GM10266 (cell line): Measurements from ENCODE around the gene APOBEC3G.

Experiments
- DNase-seq: peaks from one replicate; pipeline ENCODE4 v3.0.0; 2012; ENCODE audit errors: extremely low spot score
- CTCF ChIP-seq: IDR thresholded peaks from 2 replicates; pipeline ENCODE4 v1.5.1; 2012; ENCODE audit warnings: mild to moderate bottlenecking, low read depth; ENCODE audit not compliant: control insufficient read depth, insufficient read depth; ENCODE audit errors: missing control alignments

APOBEC3G gene

GRCh38 chr22:39117585-39118191 lies 40.6 kb downstream of the APOBEC3G start:
- peak; percentile 75 for DNase-seq
- TF ChIP-seq CTCF = peak; percentile 59

- DNase-seq = no peak
- no peak for TF ChIP-seq CTCF
Measured at GRCh38 chr22:39120983-39121382, 43.9 kb downstream of the APOBEC3G start.

- DNase-seq = no peak
- no peak for TF ChIP-seq CTCF
Measured at GRCh38 chr22:39122772-39123470, 45.8 kb downstream of the APOBEC3G start.

- DNase-seq = peak; percentile 4
Measured at GRCh38 chr22:39123751-39124581, 46.9 kb downstream of the APOBEC3G start.

GRCh38 chr22:39125622-39126021 lies 48.5 kb downstream of the APOBEC3G start:
- no peak for DNase-seq
- no peak for TF ChIP-seq CTCF

More at GRCh38 chr22:39123751-39124581, 46.9 kb downstream of the APOBEC3G start:
- no peak for TF ChIP-seq CTCF

GRCh38 chr22:39128508-39128907 lies 51.4 kb downstream of the APOBEC3G start:
- DNase-seq = peak; percentile 6
- TF ChIP-seq CTCF = no peak

GRCh38 chr22:39129081-39129480 lies 52.0 kb downstream of the APOBEC3G start:
- DNase-seq = no peak
- TF ChIP-seq CTCF = no peak
